HepG2 (cell line): Measurements from ENCODE around the gene FAM89B. TPM values are rescaled to one million over a fixed set of nuclear protein-coding genes. Genes with fewer than 3 reads are reported as not detected.

ENCODE experiments used
- ATAC-seq: fragments of 200-7000 bp; cut with Tn5 transposase; 3 replicates; pipeline ENCODE4 v1.9.1; 2020; ENCODE audit warnings: mild to moderate bottlenecking, moderate library complexity
- BruUV-seq: library from RNA; stranded (reverse); fragments of 400-500 nt; replicated peaks from 2 replicates; lab custom pipeline; 2021; lab: Mats Ljungman, UMichigan
- CTCF ChIA-PET: fragments of 300-600 bp; formaldehyde crosslinking; extraction: SDS; loops from one replicate; lab custom pipeline; 2021; ENCODE audit warnings: low total read pairs, inconsistent platforms, low intra/inter-chr PET ratio; lab: Yijun Ruan, JAX
- POLR2A ChIA-PET: fragments of 350-600 bp; sonication (Branson Sonifier 250); formaldehyde crosslinking; loops from one replicate; lab custom pipeline; 2020; ENCODE audit warnings: antibody characterized with exemption, inconsistent platforms; lab: Yijun Ruan, JAX
- DNase-seq: peaks from one replicate; pipeline ENCODE4 v3.0.0-alpha.2; 2015; ENCODE audit warnings: low spot score
- FAIRE-seq: peaks from 3 replicates; lab custom pipeline; 2011; peaks lifted over from hg19 to GRCh38; lab: Jason Lieb, UNC
- H2AFZ ChIP-seq: one replicate; pipeline ENCODE4 v1.6.1; 2011; ENCODE audit warnings: low read length, inconsistent platforms
- H3K27ac ChIP-seq: fragments of 300-600 bp; 3 replicates; pipeline ENCODE4 v1.8.0; 2011; ENCODE audit warnings: mixed run types, mild to moderate bottlenecking, mixed read lengths, low read length, inconsistent platforms; ENCODE audit not compliant: insufficient read depth; ENCODE audit errors: extremely low read length
- H3K27me3 ChIP-seq, 2 experiments: fragments of 200-600 bp in 1 of 2; 2 replicates in 1 of 2; 3 replicates in 1 of 2; pipeline versions ENCODE4 v1.6.0 to v1.8.0; 2011; ENCODE audit warnings: low read length in 2 of 2, mild to moderate bottlenecking in 2 of 2, moderate library complexity in 2 of 2, inconsistent platforms in 1 of 2; ENCODE audit not compliant: insufficient read depth in 2 of 2, control insufficient read depth in 1 of 2
- H3K36me3 ChIP-seq, 2 experiments: fragments of 200-600 bp in 1 of 2; replicated peaks in 1 of 2; 2 replicates in 1 of 2; 3 replicates in 1 of 2; pipeline versions ENCODE4 v1.5.1 to v1.8.0; 2011; ENCODE audit warnings: low read length in 2 of 2, inconsistent platforms in 1 of 2; ENCODE audit not compliant: insufficient read depth in 2 of 2, control insufficient read depth in 1 of 2
- H3K4me1 ChIP-seq: 2 replicates; pipeline ENCODE4 v1.5.1; 2012; ENCODE audit warnings: low read length, inconsistent platforms; ENCODE audit not compliant: insufficient read depth
- H3K4me2 ChIP-seq: 2 replicates; pipeline ENCODE4 v1.6.0; 2011; ENCODE audit warnings: low read depth, low read length, inconsistent platforms
- H3K4me3 ChIP-seq, 3 experiments: fragments of 200-600 bp in 1 of 3; sonication (generic), shearing (Covaris generic) in 1 of 3; replicated peaks in 1 of 3; 2 replicates each; pipeline ENCODE4 v1.5.1; 2011 to 2016; ENCODE audit warnings: low read length in 3 of 3, inconsistent platforms in 2 of 3, low read depth in 2 of 3, mild to moderate bottlenecking in 2 of 3, control low read depth in 1 of 3, mixed read lengths in 1 of 3; ENCODE audit not compliant: insufficient read depth in 1 of 3
- H3K79me2 ChIP-seq: one replicate; pipeline ENCODE4 v1.6.1; 2011; ENCODE audit warnings: low read length, inconsistent platforms; ENCODE audit not compliant: insufficient read depth
- H3K9ac ChIP-seq: 2 replicates; pipeline ENCODE4 v1.6.0; 2011; ENCODE audit warnings: mild to moderate bottlenecking, low read depth, low read length, inconsistent platforms; ENCODE audit not compliant: insufficient read depth
- H3K9me3 ChIP-seq: 2 replicates; pipeline ENCODE4 v1.5.1; 2012; ENCODE audit warnings: mild to moderate bottlenecking, low read length
- H4K20me1 ChIP-seq: 2 replicates; pipeline ENCODE4 v1.6.0; 2011; ENCODE audit warnings: inconsistent platforms, mild to moderate bottlenecking, low read length, moderate library complexity; ENCODE audit not compliant: insufficient read depth
- AGO1 ChIP-seq: fragments of 200-400 bp; formaldehyde crosslinking; IDR thresholded peaks from 2 replicates; pipeline ENCODE4 v1.6.1; 2017; ENCODE audit warnings: mild to moderate bottlenecking, low read depth, low read length, moderate library complexity; ENCODE audit not compliant: poor library complexity, severe bottlenecking
- DNMT3B ChIP-seq: conservative IDR thresholded peaks from 2 replicates; pipeline ENCODE4 v1.6.1; 2016; ENCODE audit warnings: missing biosample characterization, control low read depth
- KDM2A ChIP-seq: sonication (generic); formaldehyde crosslinking; IDR thresholded peaks from 2 replicates; pipeline ENCODE4 v1.4.0; 2020; ENCODE audit warnings: low read depth, missing genetic modification reagents, borderline replicate concordance
- LBX2 ChIP-seq: sonication (generic); formaldehyde crosslinking; IDR thresholded peaks from 2 replicates; pipeline ENCODE4 v1.5.0; 2020; ENCODE audit warnings: missing genetic modification reagents, mild to moderate bottlenecking, borderline replicate concordance
- NRL ChIP-seq: sonication (generic); formaldehyde crosslinking; IDR thresholded peaks from 2 replicates; pipeline ENCODE4 v1.5.0; 2020; ENCODE audit warnings: missing genetic modification reagents, mild to moderate bottlenecking, moderate library complexity, borderline replicate concordance
- POLR2AphosphoS2 ChIP-seq: IDR thresholded peaks from 2 replicates; pipeline ENCODE4 v1.6.1; 2011; ENCODE audit warnings: low read depth, low read length, improper control_type of control experiment
- RARA ChIP-seq: IDR thresholded peaks from 2 replicates; pipeline ENCODE4 v1.6.1; 2016; ENCODE audit warnings: missing genetic modification reagents, missing compliant biosample characterization
- RBFOX2 ChIP-seq: fragments of 200-400 bp; formaldehyde crosslinking; IDR thresholded peaks from 2 replicates; pipeline ENCODE4 v1.6.1; 2017; ENCODE audit warnings: low read depth, mild to moderate bottlenecking, low read length
- SUZ12 ChIP-seq: fragments of 150-350 bp; IDR thresholded peaks from 2 replicates; pipeline ENCODE4 v1.6.1; 2014; ENCODE audit warnings: low read depth, low read length
- ZNF12 ChIP-seq: sonication (generic); formaldehyde crosslinking; IDR thresholded peaks from 2 replicates; pipeline ENCODE4 v1.5.0; 2020; ENCODE audit warnings: missing genetic modification reagents
- ZNF512B ChIP-seq: sonication (generic); formaldehyde crosslinking; IDR thresholded peaks from 2 replicates; pipeline ENCODE4 v1.5.1; 2020; ENCODE audit warnings: missing genetic modification reagents, mild to moderate bottlenecking, borderline replicate concordance
- ZNF737 ChIP-seq: sonication (generic); formaldehyde crosslinking; IDR thresholded peaks from 2 replicates; pipeline ENCODE4 v1.5.0; 2020; ENCODE audit warnings: missing genetic modification reagents, mild to moderate bottlenecking, borderline replicate concordance
- WGBS: methylation state at CpG from one replicate; pipeline ENCODE4 v1.1.6; 2017; ENCODE audit warnings: low lambda C conversion rate; 5-methylcytosine and 5-hydroxymethylcytosine counted together
- in situ Hi-C: cut with HindIII; loops from 2 replicates; pipeline ENCODE4 v1.10.0; 2017; ENCODE audit warnings: low pct_unique_long_range_greater_than_20kb; ENCODE audit not compliant: extremely low pct_ligation_motif_present
- intact Hi-C: fragments of 100-400 bp; cut with micrococcal nuclease; formaldehyde crosslinking; loops from one replicate; pipeline ENCODE4 v1.10.0; 2022; ENCODE audit not compliant: unreplicated experiment
- polyA plus RNA-seq, 8 experiments: library from polyadenylated mRNA; depleted of rRNA in 3 of 8; stranded (reverse) in 7 of 8; unstranded in 1 of 8; fragments of >200 nt; fragmentation: Illumina TruSeq in 4 of 8; extraction: Trizol in 4 of 8; gene quantifications; 2 replicates each; pipeline versions ENCODE4 v1.2.1 to v1.2.3, GENCODE V29; 2011 to 2016; ENCODE audit warnings: low read depth in 4 of 8, missing spikeins in 1 of 8, mixed read lengths in 1 of 8; ENCODE audit not compliant: insufficient read depth in 1 of 8
- total RNA-seq, 5 experiments: library from RNA; depleted of rRNA; stranded (reverse); fragments of >200 nt; fragmentation: Illumina TruSeq; extraction: Trizol; gene quantifications; 2 replicates each; pipeline ENCODE4 v1.2.3, GENCODE V29; 2016; ENCODE audit warnings: low read depth in 1 of 5

The FAM89B gene
- total and polyA plus RNA-seq, 2 of the 13 experiments (the other 11 are each of a cell fraction or from before 2014, with no cell fraction given) = 5.7 to 8.0 TPM

- in situ Hi-C loops (no loop called here), intact Hi-C loops (no loop called here)
- DNase-seq = no peak
- Histone ChIP-seq H2AFZ (no peak overlapping the region), H3K9me3 (no peaks in the 10 kb centered on the region), H4K20me1 (0 out of 2 replicates have a peak, but pooled peaks cover 3% of the 10 kb centered on the region), H3K27ac (no peak overlapping the region), H3K4me2 (no peak overlapping the region), H3K4me3 (no peak overlapping the region), H3K27me3 (no peaks in the 10 kb centered on the region), H3K4me1 (no peaks in the 10 kb centered on the region), H3K9ac (no peak overlapping the region), H3K36me3 (peaks cover 14 to 18% of the 10 kb centered on the region in 2 experiments; a peak in 4 of 5 replicates), H3K79me2 (no peaks in the 10 kb centered on the region)
- no peak for TF ChIP-seq LBX2
- peak; percentile 9; the same call in 1 of the 2 replicates for TF ChIP-seq KDM2A
- WGBS = 94% methylated on average over 3 of the region's 3 CpGs
- ATAC-seq = peak; percentile 8
- ChIA-PET CTCF (no interaction called here), POLR2A (interaction anchor here (1.3 to 1.7 kb wide), 4 partner anchors 9 to 17 kb away, joined by 4 to 7 read pairs (median 4); no protein-coding TSS in a partner anchor)
- BruUV-seq = no TSS peak
- FAIRE-seq = no peak
These were observed 22.8 kb downstream of the FAM89B start for GRCh38 chr11:65595131-65595530.

GRCh38 chr11:65595543-65596281 is 23.4 kb downstream of the FAM89B start, which contains the start of gene KCNK7:
Gene KCNK7 (minus strand): TSS chr11:65595800. CDS start chr11:65595772, 28 bp downstream.
- intact Hi-C loops = no loop called here
- Histone ChIP-seq H3K79me2 (no peaks in the 10 kb centered on the region), H3K27ac (no peak within 1 kb of the TSS), H3K9ac (no peak within 1 kb of the TSS), H3K4me3 (no peak within 1 kb of the TSS), H2AFZ (no peak within 1 kb of the TSS), H3K36me3 (peaks cover 14 to 18% of the 10 kb centered on the region in 2 experiments; a peak in 4 of 5 replicates), H3K9me3 (no peaks in the 10 kb centered on the region), H3K4me2 (no peak within 1 kb of the TSS), H3K27me3 (no peaks in the 10 kb centered on the region), H4K20me1 (0 out of 2 replicates have a peak, but pooled peaks cover 3% of the 10 kb centered on the region), H3K4me1 (no peaks in the 10 kb centered on the region)
- FAIRE-seq (no peak), ATAC-seq (peak; percentile 12), DNase-seq (no peak)
- 63% methylated on average over 11 of the region's 12 CpGs for WGBS
- in situ Hi-C loops = no loop called here
- no TSS peak for BruUV-seq
- ChIA-PET POLR2A (interaction anchor here (0.8 to 1.7 kb wide), 5 partner anchors 8 to 15 kb away, joined by 3 to 7 read pairs (median 4); no protein-coding TSS in a partner anchor), CTCF (no interaction called here)
- TF ChIP-seq ZNF737 (CRISPR knock-in tag) (no peak), NRL (no peak), RARA (no peak), RBFOX2 (peak; percentile 51; the same call in 1 of the 2 replicates), DNMT3B (CRISPR knock-in tag) (no peak), ZNF12 (CRISPR knock-in tag) (no peak), POLR2AphosphoS2 (peak; percentile 43; the same call in 1 of the 2 replicates), ZNF512B (CRISPR knock-in tag) (no peak), SUZ12 (no peak), AGO1 (peak; percentile 78)
